NCI-H1436 treated with DMSO at 0.1 percent for 48 hours (cell line): ENCODE data around the gene NKG7.
A peak's percentile ranks its signal among the peaks of the same experiment; 100 is the strongest.
"Not testable (repeated sequence)": the region's sequence is repeated elsewhere in the genome, so short reads cannot be mapped to it uniquely, and the experiment has no call there.

ENCODE experiments used
- DNase-seq: peaks from one replicate; lab custom pipeline; 2025; lab: John Stamatoyannopoulos, UW

The NKG7 gene, protein sequence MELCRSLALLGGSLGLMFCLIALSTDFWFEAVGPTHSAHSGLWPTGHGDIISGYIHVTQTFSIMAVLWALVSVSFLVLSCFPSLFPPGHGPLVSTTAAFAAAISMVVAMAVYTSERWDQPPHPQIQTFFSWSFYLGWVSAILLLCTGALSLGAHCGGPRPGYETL

DNA sequence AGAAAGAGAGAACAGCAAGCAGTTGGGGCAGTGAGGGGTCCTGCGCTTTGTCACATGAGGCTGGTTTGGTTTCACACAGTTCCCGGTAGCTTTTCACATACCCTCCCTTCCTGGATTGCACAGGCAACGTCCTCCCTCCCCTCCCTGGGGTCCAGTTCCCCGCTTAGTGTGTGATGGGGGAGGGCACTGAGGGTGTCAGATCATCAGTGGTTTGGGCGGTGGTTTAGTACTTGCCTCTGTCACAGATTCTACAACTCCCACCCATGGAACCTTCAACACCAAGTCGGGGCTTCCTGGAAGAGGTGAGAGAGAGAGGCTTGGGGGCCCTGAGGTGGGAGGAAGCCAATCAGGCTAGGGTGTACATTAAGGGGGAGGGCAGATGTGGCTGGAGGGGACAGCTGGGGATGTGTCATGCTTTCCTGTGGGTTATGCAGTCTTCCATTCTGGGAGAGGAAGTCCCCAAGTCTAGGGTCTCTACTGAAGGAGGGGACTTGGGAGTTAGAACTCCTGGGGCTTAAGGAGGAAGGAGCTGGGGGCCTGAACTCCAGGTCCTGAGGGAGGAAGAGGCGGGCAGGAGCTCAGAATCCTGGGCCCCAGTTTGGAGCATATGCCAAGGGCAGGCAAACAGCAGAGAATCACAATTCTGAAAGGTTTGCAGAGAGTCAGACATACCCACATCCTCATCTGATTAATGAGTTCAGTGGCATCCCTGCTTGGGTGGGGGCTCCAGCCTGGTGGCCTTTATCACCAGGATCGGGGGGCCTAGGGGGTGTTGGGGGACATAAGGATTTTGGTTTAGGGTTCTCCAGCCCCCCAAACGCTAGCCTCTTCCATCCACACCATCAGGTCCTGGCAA, at the start of gene NKG7:
NKG7 (minus strand) TSS at position 6 of the 856 bp plus-strand sequence. CDS start 119 bp downstream, outside the sequence.
- DNase-seq, result no peak

DNA sequence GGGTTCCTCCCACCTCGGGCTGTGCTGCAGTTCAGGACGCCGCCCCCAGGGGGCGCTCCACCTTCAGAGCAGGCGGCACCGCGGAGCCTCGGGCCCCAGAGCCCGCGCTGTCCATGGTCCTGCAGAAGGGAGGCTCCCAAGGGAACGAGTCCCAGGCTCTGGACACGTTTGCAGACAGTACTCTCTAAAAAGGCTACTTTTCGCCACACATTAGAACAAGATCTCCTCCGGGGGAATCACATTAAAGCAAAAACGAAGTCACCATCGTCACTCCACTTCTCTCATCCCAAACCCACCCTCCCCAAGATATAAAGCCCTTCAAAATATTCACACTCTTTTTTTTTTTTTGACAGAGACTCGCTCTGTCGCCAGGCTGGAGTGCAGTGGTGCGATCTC, 49.6 kb upstream of the NKG7 start:
- no peak for DNase-seq

DNA sequence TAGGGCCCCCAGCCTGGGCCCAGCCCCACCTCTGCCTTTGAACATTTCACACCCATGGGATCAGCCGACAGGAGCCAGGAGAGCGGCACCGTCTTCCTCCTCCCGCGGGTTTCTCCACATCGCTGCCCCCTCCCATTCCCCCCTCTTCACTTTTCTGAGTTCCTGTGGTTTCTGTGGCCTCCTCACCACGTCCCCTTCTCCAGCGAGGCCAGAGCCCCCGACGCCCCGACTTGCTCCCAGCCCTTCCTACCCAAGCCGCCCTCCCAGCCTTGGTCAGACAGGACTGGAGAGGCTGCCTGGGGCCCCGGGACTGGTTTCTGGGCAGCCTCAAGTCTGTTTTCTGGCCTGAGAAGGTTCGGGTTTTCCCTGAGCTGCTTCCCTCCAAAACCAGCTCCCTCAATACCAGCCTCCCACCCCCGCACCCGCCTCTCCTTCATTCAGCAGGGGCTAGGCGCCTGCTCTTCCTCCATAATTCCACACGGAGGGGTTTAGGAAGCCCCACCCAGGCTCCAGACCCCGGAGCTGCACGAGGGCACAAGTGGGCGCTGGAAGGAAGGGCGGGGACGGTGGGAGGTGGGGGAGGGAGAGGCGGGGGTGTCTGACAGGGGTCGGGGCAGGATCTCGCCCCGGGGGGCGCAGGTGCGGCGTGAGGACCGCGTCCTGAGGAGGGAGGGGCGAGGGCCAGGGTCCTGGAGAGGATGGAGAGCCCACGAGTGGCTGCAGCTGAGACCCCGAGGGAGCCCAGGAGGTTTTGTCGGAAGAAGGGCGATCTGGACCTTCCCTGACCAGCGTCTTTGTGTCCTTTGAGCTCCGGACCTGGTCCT, 49.0 kb upstream of the NKG7 start:
- DNase-seq, result no peak

DNA sequence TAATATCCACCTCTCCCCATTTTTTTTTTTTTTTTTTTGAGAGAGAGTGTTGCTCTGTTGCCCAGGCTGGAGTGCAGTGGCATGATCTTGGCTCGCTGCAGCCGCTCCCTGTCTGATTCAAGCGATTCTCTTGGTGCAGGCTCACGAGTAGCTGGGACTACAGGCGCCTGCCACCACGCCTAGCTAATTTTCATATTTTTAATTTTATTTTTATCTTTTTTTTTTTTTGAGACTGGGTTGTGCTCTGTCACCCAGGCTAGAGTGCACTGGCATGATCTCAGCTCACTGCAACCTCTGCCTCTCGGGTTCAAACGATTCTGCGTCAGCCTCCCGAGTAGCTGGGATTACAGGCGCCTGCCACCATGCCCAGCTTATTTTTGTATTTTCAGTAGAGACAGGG, 48.1 kb upstream of the NKG7 start:
- not testable (repeated sequence) for DNase-seq

DNA sequence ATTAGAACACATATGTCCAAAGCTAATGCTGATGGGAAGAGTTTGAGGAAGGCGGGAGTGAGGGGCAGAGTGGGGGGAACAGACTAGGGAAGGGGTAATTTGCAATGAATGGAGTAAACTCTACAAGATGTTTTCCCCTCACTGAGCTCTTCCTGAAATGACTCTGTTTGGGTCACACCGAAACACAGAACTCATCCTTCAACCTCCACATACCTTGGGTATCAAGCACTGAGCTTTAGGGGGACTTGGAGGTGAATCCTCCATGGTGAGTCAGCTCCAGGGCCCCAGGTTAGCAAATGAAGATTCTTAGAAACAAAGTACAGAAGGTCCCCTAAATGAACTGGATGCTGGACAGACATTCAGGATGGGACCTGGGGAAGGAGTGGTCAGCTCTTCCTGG, 46.3 kb upstream of the NKG7 start:
- no peak for DNase-seq

DNA sequence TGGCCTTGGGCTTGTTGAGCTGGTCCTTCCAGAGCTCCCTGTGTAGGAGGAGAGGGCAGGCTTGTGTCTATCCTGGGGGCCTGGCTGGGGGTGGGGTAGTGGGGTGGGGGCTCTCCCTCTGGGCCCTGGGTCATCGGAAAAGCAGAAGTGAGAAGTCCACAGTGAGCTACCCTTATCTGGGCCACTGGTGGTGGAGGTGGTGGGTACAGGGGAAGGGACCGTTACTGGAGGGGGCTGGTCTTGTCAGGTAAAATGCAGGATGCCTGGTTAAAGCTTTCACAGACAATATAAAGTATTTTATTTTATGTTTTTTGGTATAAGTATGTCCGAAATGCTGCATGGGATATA, 45.3 kb upstream of the NKG7 start:
- DNase-seq, result no peak

DNA sequence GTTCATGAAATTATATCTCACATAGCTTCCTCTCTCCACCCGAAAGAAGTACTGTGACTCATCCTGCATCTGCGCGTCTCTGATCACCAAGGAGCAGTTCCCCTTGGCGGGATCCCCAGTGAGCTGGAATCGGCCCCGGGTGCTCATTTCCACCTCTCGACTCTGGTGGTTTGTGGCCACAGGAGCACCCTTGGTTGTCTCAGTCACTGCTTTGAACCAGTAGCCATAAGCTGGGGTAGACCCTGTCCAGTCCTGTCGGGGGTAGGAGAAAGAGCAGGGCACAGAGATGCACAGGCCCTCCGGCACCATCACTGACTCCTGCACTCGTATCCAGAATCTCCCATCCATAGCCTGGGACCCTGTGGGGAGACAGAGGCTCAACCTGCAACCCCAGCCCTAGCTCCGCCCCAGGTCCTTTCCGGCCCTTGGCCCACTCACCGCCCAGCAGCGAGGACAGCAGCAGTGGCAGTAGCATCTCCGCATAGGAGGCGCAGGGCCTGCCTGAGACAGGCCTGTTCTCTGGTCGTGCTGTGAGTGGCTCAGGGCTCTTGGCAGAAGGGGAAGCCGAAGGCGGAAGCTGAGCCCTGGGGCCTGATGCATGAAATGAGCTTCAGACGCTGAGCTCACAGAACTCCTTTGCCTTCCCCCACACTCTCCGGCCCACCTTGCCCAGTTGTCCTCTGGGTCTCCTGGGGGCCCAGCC, 44.8 kb upstream of the NKG7 start, which contains the start of gene SIGLEC10:
SIGLEC10 (minus strand) TSS at position 536 of the 703 bp plus-strand sequence; CDS start at position 475, 61 bp downstream.
- no peak for DNase-seq

DNA sequence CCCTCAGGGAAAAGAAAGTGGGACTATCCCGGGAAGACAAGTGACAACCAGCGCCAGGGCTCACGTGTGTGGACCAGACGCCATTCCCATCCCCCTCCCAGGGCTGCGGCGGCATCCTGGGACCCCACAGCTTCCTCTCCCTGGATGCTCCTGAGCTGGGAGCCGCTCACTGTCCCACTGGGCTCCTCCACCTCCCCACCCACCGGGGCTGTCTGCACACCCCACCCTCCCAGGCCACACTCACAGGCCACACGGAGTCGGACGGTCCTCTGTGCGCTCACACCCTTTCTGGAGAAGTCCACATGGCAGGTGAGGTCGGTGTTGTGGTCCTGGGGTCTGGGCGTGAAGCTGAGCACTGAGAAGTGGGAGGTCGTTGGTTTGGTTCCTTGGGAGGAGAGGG, 44.0 kb upstream of the NKG7 start:
- DNase-seq, result not testable (repeated sequence)

DNA sequence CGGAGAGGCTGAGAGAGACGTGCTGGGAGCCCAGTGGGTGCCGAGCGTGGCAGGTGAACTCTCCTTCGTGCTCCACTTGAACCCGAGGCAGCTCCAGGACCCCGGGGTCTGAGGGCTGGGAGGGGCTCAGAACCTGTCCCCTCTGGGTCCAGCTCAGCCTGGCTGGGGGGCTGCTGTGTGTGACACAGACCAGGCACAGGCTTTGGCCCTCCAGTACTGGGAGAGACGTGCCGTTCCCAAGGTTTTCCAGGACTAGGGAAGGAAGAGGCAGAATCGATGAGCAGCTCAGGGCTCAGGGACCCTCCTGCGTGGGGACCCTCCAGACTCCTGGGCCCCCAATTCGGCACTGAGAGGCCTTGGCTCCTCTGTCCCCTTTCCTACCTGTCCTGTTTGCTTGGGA, 42.7 kb upstream of the NKG7 start:
- no peak for DNase-seq

DNA sequence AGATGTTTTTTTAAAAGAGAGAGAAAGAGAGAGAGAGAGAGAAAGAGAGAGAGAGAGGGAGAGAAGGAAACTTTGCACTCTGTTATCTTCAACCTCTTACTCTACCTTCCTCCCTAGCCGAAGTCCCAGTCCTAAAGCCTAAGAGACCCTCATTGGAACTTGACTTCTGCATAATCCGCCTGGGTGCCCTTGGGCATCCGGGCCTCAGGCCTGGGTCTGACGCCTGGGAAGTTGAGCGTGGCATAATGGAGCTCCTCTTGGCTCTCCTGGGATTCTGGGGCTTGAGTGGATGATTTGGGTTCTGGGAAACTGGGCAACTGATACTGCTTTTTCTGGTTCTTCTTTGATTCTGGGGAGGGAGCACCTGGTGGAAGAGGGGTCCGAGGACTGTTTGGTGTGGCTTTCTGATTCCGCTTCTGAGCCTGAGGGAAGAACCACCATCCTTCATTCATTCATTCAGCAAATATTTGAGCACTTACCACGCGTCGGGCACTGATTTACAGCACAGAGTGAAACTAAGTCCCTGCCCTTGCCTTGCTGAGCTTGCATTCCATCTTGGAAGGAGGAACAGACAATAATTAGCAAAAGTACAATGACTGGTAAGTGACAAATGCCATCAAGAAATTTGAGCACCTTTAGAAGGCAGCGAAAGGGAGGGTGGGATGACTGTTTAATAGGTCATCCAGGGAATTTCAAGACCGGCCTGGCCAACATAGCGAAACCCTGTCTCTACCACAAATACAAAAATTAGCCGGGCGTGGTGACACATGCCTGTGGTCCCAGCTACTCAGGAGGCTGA, 38.7 kb upstream of the NKG7 start:
- no peak for DNase-seq

DNA sequence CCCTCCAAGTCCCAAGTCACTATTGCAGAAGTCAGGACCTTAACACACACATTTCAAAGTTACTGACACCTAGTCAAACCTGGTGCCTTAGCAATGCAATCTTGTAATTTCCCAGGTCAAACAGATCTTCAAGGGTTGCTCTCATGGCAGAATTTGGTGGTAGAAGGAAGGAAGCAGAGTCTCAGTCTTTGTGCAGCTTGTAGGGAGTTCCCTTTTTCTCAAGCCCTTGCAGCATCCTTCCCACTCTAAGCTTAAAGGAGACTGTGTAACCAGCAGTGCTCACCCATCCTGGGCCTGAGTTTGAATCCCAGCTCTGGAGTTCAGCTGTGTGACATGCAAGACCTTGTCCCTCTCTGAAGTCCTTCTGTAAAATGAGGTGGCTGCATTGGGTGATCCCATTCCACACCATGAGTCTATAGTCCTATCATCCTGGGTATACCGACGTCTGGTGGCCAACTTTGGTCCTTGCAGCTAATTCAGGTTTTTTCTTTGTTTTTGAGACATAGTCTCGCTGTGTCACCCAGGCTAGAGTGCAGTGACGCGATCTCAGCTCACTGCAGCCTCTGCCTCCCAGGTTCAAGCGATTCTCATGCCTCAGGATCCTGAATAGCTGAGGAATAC, 35.2 kb upstream of the NKG7 start:
- no peak for DNase-seq

DNA sequence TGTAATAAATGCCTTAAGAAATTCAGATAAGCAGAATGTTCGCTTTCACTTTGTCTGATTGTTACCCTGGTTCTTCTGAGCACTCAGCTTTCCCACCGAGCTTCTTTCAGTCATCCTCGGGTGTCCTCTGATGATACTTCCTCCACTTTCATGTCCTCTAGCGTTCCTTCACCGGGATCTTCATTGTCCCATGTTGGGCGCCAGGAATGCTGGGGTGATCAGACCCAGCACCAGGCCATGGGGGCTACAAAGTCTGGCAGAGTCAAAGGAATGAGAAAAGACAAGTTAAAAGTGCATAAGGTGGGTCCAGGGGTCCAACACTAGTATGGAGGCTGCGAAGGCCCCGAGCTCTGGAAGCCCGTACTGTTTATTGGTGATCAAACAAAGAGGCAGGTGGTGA, 29.7 kb upstream of the NKG7 start:
- no peak for DNase-seq

DNA sequence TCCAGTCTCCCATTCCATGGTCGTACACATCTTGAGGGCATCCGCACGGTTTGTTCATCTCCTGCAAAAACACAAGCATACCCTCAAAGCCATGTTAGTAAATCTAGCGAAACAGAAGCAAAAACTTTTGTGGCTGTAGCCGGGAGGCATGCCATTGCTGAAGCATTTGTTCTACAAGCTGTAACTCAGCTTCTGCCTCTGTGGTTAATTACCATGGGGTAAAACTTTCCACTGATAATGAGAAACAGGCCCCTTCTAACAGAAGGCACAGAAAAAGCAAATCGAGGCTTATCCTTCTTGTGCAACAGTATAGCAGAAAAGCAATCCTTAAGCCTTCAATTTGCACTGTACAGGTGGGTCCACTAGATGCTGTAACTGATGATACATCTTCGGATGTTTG, 27.5 kb upstream of the NKG7 start:
- DNase-seq, result not testable (repeated sequence)

DNA sequence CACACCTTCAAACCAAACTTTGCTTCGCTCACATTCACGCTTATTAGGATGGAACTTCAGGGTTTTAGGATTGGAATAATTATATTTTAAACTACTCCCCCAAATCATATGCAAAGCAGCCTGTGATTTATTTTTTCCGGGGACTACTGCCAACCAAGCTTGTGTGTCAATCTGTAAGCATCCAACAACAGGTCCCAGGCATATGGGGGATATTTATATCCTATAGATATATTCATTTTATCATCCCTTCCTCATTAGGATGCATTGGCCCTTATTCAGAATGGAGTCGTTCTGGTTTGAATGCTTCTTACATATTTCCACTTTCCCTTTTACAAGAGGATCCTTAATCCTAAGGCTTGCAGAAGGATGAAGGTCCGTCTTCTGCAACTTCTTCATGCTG, 26.8 kb upstream of the NKG7 start:
- DNase-seq, result no peak

DNA sequence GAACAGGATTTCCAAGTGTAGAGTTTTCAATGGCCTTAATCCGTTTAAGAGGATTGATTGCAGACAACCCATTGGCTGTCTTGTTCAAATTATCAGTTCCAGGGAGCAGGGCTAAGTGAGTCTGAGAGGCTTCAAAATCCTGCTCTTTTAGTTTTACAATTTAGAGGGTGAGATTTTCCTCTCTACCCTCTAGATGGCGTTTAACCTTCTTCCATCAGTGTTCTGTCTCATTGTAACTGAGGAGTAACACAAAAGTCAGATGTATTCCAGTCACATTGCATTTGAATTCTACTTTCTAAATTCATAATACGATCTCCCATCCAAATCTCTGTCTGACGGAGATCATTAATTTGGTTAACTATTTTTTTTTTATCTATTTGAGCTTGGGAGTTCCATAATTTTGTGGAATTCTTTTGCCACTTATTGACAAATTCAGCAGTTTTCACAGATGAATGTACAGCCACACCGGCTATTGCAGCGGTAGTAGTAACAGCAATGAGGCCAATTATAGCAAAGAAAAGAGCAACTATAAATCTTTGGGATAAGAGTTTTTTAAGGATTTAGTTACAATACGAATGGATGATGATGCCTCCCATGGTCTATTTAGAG, 25.7 kb upstream of the NKG7 start:
- DNase-seq, result no peak

DNA sequence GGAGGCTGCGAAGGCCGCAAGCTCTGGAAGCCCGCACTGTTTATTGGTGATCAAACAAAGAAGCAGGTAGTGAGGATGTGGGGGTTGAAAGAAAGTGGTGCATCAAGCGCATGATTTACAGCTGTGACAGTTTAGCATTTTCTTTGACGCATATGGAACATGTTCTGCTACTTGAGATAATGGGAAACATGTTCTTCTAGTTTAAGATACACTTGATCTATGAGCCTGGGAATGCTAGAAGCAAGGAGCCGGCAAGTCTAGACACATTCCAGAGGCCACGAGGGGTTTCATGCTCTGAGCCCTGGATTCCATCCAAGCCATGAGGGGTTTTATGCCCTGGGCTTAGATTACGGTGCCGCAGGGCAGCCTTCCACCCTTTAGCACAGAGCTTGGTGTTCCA, 25.0 kb upstream of the NKG7 start:
- not testable (repeated sequence) for DNase-seq

DNA sequence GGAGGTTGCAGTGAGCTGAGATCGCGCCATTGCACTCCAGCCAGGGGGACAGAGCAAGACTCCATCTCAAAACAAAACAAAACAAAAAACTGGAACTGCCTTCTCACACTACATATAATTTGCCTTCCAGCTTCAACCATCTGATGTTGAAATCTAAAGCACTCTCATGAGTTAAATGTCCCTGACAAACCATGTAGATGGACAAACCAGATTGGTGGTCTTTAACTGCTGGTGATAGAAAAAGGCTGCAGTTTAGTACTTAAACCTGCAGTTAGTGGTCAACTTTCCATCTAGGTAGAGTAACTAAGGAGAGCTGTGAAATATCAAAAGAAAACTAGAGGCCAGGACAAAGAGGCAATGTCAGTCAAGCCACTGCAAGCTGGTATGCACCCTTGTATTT, 23.7 kb upstream of the NKG7 start:
- DNase-seq, result no peak

DNA sequence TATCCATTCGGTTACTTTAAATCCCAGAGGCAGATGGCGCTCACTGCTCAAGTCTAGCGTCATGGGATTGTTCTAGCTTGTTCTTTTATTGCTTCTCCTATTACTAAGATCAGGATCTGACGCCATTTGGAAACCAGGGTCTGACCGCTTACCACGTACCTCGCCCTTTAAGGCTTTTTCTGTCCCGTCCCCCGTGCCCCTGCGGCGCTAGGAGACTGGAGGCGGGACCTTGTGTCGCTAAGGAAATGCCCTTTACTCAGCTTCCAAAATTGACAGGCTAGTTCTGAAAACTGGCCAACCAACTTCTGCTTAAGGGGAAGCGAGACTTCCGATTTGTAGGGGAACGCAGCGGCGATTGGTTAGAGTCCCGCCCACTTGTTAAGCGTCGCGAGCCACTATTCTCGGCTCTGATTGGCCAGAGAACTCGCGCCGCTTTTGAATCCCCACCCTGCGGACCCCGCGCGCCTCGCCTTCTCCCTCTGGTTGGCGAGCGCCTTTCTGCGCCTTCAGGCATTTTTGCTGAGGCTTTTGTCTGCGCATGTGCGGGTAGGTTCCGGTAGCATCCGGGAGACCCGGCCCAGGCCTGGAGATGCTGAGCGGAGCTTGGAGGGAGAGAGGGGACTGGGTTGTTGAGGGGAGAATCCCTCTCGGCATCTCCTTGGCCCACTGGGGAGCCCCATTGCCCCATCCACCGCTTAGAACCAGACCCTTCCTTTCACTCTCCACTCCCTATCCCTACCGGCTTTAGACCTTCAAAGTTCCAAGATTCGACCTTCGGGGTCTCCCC, 21.8 kb upstream of the NKG7 start:
- DNase-seq, result peak; percentile 96

DNA sequence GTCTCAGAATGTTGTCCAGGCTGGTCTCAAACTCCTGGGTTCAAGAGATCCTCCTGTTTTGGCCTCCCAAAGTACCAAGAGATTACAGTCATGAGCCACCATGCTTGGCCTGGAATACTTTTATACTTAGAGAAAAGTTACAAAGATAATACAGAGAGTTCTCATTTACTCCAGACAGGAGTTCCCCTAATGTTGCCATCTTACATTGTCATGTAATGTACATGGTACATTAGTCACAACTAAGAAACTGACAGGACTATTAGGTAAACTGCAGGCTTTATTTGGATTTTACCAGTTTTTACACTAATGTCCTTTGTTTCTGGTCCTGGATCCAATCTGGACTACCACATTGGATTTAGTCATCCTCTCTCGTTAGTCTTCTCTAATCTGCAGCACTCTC, 20.2 kb upstream of the NKG7 start:
- DNase-seq, result no peak
